Measurements from ENCODE around the gene B3GNT9.

Gene B3GNT9

DNA sequence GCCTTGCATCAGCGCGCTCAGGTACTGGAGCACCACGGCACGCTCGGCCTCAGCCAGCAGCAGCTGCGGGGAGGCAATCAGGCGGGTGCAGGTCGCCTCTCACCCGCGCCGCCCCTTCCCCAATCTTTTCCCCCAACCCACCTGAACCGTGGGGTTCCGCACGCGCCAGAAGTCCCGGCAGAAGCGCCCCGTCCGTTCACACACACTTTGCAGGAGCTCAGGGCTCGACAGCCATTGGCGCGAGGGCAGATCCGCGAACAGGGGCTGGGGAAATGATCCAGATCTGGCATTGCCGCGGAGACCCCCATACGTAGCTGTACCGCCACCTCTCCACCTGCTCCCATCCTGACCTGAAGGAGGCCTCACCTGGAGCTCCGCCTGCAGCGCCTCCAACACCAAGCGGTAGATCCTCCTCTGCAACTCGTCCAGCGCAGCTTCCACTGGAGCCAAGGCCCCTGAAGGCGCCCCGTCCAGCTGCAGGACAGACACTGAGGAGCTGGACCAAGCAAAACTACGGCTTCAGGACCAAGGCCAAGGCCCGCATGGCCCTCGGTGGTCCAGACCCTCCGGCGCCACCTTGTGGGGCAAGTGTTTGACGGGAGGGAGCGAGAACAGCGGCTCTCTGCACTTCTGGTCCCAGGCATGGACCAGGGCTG is 34.3 kb upstream of the B3GNT9 start:
- peak; percentile 88 for DNase-seq

GRCh38 chr16:67184453-67184994 is 33.7 kb upstream of the B3GNT9 start:
- no peak for DNase-seq

GRCh38 chr16:67183627-67184452 is 33.0 kb upstream of the B3GNT9 start, which contains the start of gene MATCAP1:
Gene MATCAP1, minus strand, starts transcription at chr16:67183963. Its CDS starts 3,353 bp downstream, at chr16:67180610.
- peak; percentile 98 for DNase-seq

GRCh38 chr16:67183284-67183626 is 32.5 kb upstream of the B3GNT9 start:
- DNase-seq, result no peak

DNA sequence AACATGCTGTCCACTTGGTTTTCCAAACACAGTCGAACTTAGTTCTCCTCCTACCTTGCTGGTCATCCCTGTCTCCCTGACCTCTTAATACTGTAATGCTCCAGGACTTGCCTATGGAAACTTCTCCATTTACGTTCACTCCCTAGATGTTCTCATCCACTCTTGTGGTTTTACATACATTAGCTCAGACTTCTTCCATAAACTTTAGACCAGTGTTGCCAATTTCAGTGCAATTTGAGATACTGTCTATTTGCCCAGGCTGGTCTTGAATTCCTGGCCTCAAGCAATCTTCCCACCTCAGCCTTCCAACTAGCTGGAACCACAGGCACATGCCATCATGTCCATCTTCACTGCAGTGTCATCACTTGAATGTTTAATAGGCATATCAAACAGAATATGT is 31.5 kb upstream of the B3GNT9 start:
- DNase-seq, result no peak

DNA sequence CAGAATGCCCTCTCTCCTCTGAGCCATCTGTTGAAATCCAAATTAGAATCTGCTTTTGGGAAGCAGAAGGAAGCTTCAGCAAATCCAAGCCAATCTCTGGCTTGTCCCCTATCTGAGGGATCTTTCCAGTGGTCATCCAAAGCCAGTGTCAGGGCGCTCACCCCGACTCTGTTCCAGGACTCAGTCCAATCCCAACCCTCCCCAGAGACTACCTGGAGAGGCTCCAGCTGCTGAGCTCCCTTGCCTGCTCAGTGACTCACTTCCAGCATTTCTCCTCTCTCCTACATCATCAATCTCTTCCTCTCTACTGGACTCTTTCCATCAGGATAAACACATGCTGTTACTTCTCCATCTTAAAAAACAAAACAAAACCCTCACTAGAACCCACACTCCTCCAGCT is 30.5 kb upstream of the B3GNT9 start:
- DNase-seq, result peak; percentile 82

GRCh38 chr16:67180166-67180565 is 29.4 kb upstream of the B3GNT9 start:
- no peak for DNase-seq

DNA sequence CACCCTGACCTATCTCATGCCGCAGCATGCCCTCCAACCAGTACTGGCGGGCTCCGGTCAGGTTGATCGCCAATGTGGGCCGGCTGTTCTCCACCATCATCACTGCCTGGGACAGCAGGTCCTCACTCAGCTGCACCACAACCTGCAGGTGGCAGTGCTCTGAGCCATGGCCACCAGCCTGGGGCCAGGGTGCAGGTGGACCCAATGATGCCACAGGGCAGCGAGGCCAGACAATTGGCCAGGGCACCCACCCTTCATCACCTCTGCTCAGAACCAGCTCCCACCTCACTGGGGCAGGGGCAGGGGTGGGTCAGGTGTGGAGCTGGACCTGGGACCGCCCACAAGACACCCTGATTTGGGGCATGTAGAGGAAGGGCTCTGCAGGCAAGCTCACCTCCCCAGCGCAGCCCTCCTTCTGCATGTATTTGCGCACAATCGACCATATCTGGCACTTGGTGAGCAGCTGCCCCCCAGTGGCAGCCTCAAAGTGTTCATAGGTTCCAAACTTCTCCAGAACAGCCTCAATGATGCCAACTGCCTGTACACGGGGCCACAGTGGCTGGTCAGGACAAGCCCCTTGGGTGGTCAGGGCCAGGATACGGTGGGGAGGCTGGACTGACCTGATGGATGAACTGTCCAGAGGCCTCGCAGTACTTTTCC is 28.8 kb upstream of the B3GNT9 start:
- no peak for DNase-seq

GRCh38 chr16:67177743-67178699 is 27.2 kb upstream of the B3GNT9 start:
- no peak for DNase-seq

DNA sequence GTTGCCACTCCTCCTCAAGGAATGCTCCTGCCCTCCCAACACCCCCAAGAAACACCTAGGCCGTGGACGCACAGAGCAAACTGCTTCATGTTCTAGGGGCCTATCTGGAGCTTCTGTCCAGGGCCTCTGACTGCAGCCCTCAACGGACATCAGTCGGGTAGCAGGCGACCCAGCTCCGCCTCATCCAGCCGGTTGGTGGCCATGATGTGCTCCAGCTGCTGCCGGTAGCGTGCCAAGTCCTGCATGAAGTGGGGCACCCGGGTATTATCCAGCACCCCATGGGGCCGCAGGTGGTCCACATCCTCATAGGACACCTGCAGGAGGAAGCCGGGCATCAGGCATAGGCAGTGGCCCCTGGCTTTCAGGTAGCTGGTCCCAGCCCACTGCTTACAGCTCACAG is 25.9 kb upstream of the B3GNT9 start:
- DNase-seq, result no peak

DNA sequence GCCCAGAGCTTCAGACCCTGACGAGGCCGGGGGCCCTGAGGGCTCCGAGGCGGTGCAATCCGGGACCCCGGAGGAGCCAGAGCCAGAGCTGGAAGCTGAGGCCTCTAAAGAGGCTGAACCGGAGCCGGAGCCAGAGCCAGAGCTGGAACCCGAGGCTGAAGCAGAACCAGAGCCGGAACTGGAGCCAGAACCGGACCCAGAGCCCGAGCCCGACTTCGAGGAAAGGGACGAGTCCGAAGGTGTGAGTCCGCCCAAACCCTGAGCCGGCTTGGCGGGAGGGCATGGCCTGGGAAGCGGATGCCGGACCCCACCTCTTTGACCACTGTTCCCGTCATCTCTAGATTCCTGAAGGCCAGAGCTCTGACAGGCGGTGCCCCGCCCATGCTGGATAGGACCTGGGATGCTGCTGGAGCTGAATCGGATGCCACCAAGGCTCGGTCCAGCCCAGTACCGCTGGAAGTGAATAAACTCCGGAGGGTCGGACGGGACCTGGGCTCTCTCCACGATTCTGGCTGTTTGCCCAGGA is 24.0 kb upstream of the B3GNT9 start:
- no peak for DNase-seq

DNA sequence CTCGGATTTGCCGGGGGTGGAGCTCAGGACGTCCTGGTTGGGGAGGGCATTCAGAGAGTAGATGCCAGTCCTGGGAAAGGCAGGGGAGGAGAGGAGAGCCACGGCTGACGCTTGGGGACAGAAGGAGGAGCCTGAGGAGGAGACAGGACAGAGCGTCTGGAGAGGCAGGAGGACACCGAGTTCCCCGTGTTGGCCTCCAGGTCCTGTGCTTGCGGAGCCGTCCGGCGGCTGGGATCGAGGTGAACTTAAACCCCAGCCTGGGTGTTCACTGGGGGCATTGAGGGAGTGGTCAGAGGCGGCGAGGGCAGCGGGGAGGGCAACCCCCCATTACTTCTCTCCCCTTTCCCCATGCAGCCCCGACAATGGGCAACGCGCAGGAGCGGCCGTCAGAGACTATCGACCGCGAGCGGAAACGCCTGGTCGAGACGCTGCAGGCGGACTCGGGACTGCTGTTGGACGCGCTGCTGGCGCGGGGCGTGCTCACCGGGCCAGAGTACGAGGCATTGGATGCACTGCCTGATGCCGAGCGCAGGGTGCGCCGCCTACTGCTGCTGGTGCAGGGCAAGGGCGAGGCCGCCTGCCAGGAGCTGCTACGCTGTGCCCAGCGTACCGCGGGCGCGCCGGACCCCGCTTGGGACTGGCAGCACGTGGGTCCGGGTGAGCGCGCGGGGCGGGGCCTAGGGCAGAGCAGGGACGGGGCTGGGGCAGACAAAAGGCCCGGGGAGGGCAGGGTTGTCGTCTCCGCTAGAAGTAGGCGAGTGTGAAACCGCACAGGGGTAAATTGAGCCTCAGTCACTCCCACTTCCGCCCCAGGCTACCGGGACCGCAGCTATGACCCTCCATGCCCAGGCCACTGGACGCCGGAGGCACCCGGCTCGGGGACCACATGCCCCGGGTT is 23.3 kb upstream of the B3GNT9 start:
- peak; percentile 80 for DNase-seq

- DNase-seq, result no peak
These were observed 22.5 kb upstream of the B3GNT9 start for GRCh38 chr16:67173323-67173722.

DNA sequence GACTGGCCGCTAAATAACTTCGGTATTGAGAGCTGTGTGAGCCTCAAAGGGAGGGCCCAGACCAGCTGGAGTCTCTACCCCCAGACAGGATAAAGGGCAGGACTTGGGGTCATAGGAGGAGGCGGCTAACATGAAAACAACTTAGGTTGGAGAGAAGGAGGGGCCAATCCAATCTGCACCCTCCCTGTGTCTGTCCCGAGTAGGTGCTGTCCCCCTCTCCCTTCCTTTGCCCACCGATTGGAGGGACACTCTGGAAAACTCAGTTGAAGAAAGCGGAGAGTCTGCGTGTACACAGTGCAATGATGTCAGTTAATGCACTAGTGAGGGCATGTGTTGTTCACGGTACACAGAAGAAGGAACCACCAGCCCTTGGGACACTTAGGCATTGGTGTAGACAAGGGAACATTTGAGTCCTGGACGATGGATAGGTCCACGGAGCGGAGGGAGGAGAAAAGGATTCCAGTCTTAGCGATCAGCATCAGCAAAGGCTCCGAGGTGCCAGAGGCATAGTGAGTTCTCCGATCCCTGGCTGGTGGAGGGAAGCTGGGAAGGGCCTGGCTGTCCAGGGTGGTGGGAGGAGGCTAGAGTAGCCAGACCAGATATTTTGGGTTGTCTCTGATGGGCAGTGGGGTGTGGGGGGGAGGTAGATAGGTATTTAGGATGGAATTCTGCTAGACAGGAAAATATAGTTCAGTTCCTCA is 20.3 kb upstream of the B3GNT9 start:
- DNase-seq, result no peak

DNA sequence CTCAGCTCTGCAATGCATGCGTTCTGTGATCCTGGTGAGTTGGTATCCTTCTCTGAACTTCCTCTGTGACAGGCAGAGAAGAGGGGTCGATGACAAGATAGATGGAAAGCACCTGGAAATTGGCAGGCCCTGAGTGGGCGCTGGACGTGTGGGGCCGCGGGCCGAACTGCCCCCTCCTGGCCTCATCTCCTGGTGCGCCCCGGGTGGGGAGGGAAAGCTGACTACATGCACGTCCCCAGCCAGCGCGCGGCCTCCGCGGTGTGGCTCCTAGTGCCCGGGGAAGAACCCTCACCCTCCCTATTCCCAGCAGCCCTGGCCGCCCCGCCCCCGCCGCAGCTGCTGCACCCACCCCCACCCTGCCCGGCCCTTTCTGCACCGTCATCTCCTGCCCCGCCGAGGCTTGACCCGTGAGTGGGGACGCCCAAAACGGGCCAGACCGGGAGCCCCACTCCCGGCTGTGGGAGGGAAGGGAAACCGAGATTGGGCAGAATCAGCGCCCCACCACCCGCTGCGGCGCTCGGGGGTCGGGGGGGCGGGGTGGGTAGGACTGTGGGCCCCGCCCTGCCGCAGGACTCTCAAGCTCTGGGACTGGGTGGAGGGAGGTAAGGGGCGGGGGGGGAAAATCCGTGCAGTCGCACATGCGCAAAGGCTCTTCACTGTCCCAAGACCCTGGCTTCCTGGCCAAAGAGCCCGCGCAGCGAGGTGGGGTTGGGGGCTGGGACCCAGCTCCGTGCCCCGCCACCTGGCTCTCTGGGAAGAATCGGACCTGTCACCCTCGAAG is 19.6 kb upstream of the B3GNT9 start, which contains the start of gene NOL3:
Gene NOL3 (plus strand): TSS at position 371 of the 781 bp plus-strand sequence.
- peak; percentile 83 for DNase-seq

GRCh38 chr16:67169642-67170167 is 18.9 kb upstream of the B3GNT9 start:
- DNase-seq, result no peak

DNA sequence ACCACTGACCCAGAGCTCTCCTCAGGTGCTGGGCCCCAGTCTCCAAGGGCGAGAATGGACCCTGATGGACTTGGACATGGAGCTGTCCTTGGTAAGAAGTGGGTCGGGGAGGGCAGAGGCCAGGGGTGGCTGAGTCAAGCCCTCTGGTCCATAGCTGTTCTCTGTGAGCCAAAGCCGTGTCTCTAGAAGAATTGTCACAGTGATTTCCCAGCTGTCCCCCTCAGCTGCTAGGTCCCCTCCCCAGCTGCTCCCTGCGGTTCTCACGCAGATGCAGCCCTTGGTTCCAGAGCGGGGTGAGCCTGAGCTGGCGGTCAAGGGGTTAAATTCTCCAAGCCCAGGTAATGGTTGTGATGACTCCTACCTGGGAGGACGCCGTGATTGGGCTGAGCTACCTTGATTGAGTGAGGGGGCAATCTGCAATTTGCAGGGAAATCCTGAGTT is 18.2 kb upstream of the B3GNT9 start:
- no peak for DNase-seq

GRCh38 chr16:67167588-67167987 is 16.8 kb upstream of the B3GNT9 start:
- no peak for DNase-seq

- DNase-seq, result no peak
These were observed 15.9 kb upstream of the B3GNT9 start for GRCh38 chr16:67166598-67167168.
